ENCODE measurements around the gene HOXB1.

- TF ChIP-seq EZH2 (IDR thresholded peaks at IDR 0.05; ENCODE audit: insufficient read depth, poor library complexity, severe bottlenecking) (no peak), EZH2phosphoT487 (IDR thresholded peaks at IDR 0.05; ENCODE audit: insufficient read depth, low read depth) (no peak)
Measured at GRCh38 chr17:48556229-48556575, 25.4 kb upstream of the HOXB1 start.
